ENCODE data around the gene MRTFA.
"Not testable (repeated sequence)": the region's sequence is repeated elsewhere in the genome, so short reads cannot be mapped to it uniquely, and the experiment has no call there.

MRTFA gene

GRCh38 chr22:40625794-40626193 lies 10.7 kb downstream of the MRTFA start:
- not testable (repeated sequence) for DNase-seq

GRCh38 chr22:40625281-40625680 lies 11.2 kb downstream of the MRTFA start:
- DNase-seq: not testable (repeated sequence)

- no peak for DNase-seq
Measured at GRCh38 chr22:40624770-40625169, 11.7 kb downstream of the MRTFA start.

- DNase-seq: no peak
Measured at GRCh38 chr22:40621309-40622151, 15.0 kb downstream of the MRTFA start.

- DNase-seq: no peak
Measured at GRCh38 chr22:40620464-40621046, 16.0 kb downstream of the MRTFA start.

GRCh38 chr22:40618400-40618799 lies 18.1 kb downstream of the MRTFA start:
- DNase-seq: no peak

GRCh38 chr22:40616578-40616977 lies 19.9 kb downstream of the MRTFA start:
- DNase-seq: no peak

GRCh38 chr22:40613067-40613466 lies 23.5 kb downstream of the MRTFA start:
- no peak for DNase-seq

GRCh38 chr22:40612291-40612751 lies 24.2 kb downstream of the MRTFA start:
- no peak for DNase-seq

GRCh38 chr22:40611606-40612005 lies 24.9 kb downstream of the MRTFA start:
- DNase-seq: no peak

GRCh38 chr22:40610329-40610850 lies 26.1 kb downstream of the MRTFA start:
- DNase-seq: no peak

- DNase-seq: no peak
Measured at GRCh38 chr22:40609216-40609615, 27.3 kb downstream of the MRTFA start.

- DNase-seq: no peak
Measured at GRCh38 chr22:40607506-40607905, 29.0 kb downstream of the MRTFA start.

GRCh38 chr22:40606306-40606705 lies 30.2 kb downstream of the MRTFA start:
- DNase-seq: no peak

- no peak for DNase-seq
Measured at GRCh38 chr22:40605761-40606160, 30.8 kb downstream of the MRTFA start.

- DNase-seq: no peak
Measured at GRCh38 chr22:40603088-40603605, 33.4 kb downstream of the MRTFA start.

GRCh38 chr22:40602231-40602630 lies 34.3 kb downstream of the MRTFA start:
- DNase-seq: no peak

- DNase-seq: no peak
Measured at GRCh38 chr22:40599731-40600130, 36.8 kb downstream of the MRTFA start.

GRCh38 chr22:40598712-40599111 lies 37.8 kb downstream of the MRTFA start:
- DNase-seq: not testable (repeated sequence)

GRCh38 chr22:40597526-40598430 lies 38.7 kb downstream of the MRTFA start:
- no peak for DNase-seq

GRCh38 chr22:40595497-40596234 lies 40.9 kb downstream of the MRTFA start:
- no peak for DNase-seq

GRCh38 chr22:40594924-40595323 lies 41.6 kb downstream of the MRTFA start:
- no peak for DNase-seq

Measured in activated effector memory CD4-positive, alpha-beta T cell treated with Interleukin-2 at 50 U/mL for 16 hours (primary cell).